Retinal pigment epithelial cell (primary cell): ENCODE results near the gene RIPOR2.
"Not testable (repeated sequence)": the region's sequence is repeated elsewhere in the genome, so short reads cannot be mapped to it uniquely, and the experiment has no call there.

Experiments used
- DNase-seq: peaks from one replicate; pipeline ENCODE4 v3.0.0-alpha.2; 2010; ENCODE audit warnings: low read depth
- H3K4me3 ChIP-seq: 2 replicates; pipeline ENCODE4 v1.5.1; 2011; ENCODE audit warnings: mild to moderate bottlenecking, low read length, control low read depth, moderate library complexity
- TF ChIP-seq, protein P1 (sequence below): conservative IDR thresholded peaks from 2 replicates; pipeline ENCODE4 v1.5.1; 2011; ENCODE audit warnings: low read depth, low read length, control low read depth, inconsistent platforms

RIPOR2 gene

DNA sequence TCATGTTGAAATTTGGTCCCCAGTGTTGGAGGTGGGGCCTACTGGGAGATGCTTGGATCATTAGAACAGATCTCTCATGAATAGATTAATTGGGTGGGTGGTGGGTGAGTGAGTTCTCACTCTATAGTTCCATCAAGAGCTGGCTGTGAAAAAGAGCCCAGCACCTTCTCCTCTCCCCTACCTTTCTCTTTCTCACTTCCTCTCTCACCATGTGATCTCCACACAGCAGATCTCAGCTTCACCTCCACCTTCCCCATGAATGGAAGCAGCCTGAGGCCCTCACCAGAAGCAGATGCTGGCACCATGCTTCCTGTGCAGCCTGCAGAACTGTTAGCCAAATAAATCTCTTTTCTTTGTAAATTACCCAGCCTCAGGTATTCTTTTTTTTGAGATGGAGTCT is 173.9 kb downstream of the RIPOR2 start:
- no peak overlapping the region for H3K4me3 ChIP-seq
- TF ChIP-seq, protein P1, sequence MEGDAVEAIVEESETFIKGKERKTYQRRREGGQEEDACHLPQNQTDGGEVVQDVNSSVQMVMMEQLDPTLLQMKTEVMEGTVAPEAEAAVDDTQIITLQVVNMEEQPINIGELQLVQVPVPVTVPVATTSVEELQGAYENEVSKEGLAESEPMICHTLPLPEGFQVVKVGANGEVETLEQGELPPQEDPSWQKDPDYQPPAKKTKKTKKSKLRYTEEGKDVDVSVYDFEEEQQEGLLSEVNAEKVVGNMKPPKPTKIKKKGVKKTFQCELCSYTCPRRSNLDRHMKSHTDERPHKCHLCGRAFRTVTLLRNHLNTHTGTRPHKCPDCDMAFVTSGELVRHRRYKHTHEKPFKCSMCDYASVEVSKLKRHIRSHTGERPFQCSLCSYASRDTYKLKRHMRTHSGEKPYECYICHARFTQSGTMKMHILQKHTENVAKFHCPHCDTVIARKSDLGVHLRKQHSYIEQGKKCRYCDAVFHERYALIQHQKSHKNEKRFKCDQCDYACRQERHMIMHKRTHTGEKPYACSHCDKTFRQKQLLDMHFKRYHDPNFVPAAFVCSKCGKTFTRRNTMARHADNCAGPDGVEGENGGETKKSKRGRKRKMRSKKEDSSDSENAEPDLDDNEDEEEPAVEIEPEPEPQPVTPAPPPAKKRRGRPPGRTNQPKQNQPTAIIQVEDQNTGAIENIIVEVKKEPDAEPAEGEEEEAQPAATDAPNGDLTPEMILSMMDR = no peak
- no peak for DNase-seq

DNA sequence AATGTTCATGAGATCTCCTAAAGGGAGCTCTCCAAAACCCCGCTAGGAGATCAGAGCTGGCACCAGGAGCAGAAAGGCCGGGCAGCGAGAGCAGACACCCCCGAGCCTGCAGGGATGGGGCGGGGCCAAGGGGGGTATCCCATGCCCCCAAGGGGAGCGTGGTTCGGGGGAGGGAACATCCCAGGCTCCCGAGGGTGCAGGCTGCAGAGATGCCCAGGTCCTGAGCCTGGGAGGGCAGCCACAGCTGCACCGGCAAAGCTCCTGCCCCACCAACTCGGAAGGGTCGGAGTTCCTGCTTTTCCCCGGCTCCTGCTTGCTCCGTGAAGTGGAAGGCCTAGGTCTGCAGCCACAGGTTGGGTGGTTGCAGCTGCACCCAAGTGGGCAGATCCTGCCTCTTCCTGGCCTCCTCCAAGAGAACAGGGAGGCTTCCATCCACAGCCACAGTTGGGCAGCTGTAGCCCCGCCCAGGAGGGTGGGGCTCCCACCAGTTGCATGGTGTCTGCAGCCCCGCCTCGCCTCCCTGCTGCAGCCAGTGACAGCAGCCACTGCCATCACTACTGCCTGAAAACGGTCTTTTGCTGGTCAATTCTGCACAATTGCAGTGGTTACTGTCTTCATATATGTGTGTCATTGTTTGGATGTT is 174.4 kb downstream of the RIPOR2 start:
- no peak for DNase-seq
- TF ChIP-seq, protein P1 = no peak
- H3K4me3 ChIP-seq = no peak overlapping the region

DNA sequence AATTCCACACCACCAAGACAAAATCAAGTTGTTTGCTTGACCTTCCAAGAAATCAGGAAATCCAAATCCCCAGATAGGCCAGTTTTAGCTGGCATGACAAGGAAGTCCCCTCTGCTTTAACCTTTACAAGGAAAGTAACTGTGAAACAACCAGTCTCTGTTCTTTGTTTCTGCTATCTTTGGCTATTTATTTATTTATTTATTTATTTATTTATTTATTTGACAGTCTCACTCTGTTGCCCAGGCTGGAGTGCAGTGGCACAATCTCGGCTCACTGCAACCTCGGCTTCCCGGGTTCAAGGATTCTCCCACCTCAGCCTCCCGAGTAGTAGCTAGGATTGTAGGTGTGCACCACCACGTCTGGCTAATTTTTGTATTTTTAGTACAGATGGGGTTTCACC is 175.6 kb downstream of the RIPOR2 start:
- no peak overlapping the region for H3K4me3 ChIP-seq
- TF ChIP-seq, protein P1 = no peak
- no peak for DNase-seq

DNA sequence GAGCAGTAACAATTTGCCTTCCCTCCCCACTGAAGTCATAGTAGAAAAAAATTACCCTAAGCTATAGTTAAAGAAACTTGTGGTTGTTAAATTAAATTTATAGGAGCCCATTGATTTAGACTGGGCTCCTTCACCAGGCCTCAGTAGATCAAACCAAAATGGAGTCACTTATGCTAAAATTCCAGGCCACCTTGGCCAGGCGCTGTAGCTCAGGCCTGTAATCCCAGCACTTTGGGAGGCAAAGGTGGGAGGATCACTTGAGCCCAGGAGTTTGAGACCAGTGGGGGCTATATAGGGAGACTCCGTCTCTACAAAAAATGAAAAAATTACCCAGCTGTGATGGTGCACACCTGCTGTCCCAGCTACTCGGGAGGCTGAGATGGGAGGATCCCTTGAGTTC is 176.0 kb downstream of the RIPOR2 start:
- no peak overlapping the region for H3K4me3 ChIP-seq
- TF ChIP-seq, protein P1 = no peak
- DNase-seq = no peak

DNA sequence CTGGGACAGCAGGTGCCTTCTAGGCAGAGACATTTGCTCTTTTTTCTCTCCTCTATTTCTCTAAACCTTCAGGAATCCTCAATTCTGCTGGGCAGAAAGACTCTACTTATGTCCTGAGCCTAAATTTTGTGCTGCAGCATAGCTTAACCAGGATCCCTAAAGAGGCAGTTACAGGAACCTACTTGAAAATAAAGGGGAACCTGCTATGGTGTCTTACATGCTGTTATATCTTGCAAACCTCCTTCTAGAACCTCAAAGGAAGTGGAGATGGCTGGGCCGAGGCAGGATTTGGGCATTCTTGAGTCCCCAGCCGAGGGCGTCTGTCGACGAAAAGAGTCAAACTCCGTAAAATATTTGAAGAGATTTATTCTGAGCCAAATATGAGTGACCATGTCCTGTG is 178.1 kb downstream of the RIPOR2 start:
- DNase-seq = no peak
- no peak overlapping the region for H3K4me3 ChIP-seq
- TF ChIP-seq, protein P1 = no peak

DNA sequence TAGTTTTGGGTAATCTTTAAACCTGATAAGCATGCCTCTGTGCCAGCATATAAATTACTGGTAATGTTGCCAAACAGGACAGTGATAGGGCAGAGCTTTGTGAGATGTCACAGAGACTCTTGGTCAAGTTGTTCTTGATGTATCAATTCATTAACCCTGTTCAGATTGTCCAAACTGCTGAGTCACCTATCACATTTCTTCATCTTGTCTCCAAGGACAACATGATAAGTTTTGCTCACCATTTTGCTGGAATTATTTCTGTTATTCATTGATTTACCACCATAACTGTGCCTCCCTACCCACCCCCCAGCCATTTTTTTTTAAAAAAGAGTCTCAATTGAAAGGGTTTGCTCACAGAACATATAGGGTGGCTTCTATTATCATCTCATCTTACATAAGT is 180.5 kb downstream of the RIPOR2 start:
- DNase-seq = no peak
- TF ChIP-seq, protein P1 = no peak
- H3K4me3 ChIP-seq = no peak overlapping the region

DNA sequence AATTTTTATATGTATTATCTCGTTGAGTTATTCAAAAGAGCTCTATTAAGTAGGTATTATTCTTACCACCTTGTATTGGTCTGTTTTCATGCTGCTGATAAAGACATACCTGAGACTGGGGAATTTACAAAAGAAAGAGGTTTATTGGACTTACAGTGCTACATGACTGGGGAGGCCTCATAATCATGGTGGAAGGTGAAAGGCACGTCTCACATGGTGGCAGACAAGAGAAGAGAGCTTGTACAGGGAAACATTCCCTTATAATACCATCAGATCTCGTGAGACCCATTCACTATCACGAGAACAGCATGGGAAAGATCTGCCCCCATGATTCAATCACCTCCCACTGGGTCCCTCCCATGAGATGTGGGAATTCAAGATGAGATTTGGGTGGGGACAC is 181.4 kb downstream of the RIPOR2 start:
- DNase-seq = not testable (repeated sequence)

More for the DNA sequence above, 181.4 kb downstream of the RIPOR2 start:
- not testable (repeated sequence) for H3K4me3 ChIP-seq
